Measurements from ENCODE around the gene DHCR24. TPM values are rescaled to one million over a fixed set of nuclear protein-coding genes. Genes with fewer than 3 reads are reported as not detected.

Gene DHCR24
- total RNA-seq, 1 donor from 2014 or later = 181 TPM

GRCh38 chr1:54812801-54813484, 74.1 kb downstream of the DHCR24 start:
- Mint-ChIP-seq H3K9me3 (ENCODE audit: unreplicated experiment) (no peaks in the 10 kb centered on the region), H3K27me3 (ENCODE audit: unreplicated experiment) (peaks cover 2% of the 10 kb centered on the region), H3K4me3 (ENCODE audit: unreplicated experiment) (no peak overlapping the region), H3K36me3 (ENCODE audit: low read depth, unreplicated experiment) (no peaks in the 10 kb centered on the region), H3K27ac (ENCODE audit: unreplicated experiment) (no peak overlapping the region), H3K4me1 (ENCODE audit: unreplicated experiment) (peaks cover 2% of the 10 kb centered on the region)
- DNase-seq (ENCODE audit: low spot score) = no peak
- TF ChIP-seq CTCF (IDR thresholded peaks at IDR 0.05; ENCODE audit: unreplicated experiment) = no peak

GRCh38 chr1:54811739-54812655, 75.0 kb downstream of the DHCR24 start:
- no peaks in the 10 kb centered on the region for H3K9me3 Mint-ChIP-seq (ENCODE audit: unreplicated experiment)
- no peak overlapping the region for H3K4me3 Mint-ChIP-seq (ENCODE audit: unreplicated experiment)
- no peak overlapping the region for H3K27ac Mint-ChIP-seq (ENCODE audit: unreplicated experiment)
- DNase-seq (ENCODE audit: low spot score) = no peak
- no peak for TF ChIP-seq CTCF (IDR thresholded peaks at IDR 0.05; ENCODE audit: unreplicated experiment)
- no peaks in the 10 kb centered on the region for H3K4me1 Mint-ChIP-seq (ENCODE audit: unreplicated experiment)
- no peaks in the 10 kb centered on the region for H3K36me3 Mint-ChIP-seq (ENCODE audit: low read depth, unreplicated experiment)
- peaks cover 2% of the 10 kb centered on the region for H3K27me3 Mint-ChIP-seq (ENCODE audit: unreplicated experiment)

DNA sequence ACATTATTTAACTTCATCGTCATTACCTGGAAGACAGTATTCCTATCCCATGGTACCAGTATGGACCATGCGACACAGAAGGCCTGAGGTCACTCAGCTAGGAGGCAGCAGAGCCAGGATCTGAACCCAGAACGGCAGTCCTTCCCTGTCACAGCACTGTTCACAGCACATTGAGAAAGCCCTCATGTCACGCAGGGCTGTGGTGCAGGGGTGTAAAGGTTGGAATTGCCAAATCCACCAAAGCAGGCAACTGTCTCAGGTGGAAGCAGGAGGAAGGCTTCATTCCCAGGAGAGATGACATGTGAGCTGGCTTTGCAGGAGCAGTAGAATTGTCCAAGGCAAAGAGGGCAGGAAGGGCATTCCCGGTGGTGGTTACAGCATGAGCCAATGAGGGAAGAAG, 75.9 kb downstream of the DHCR24 start:
- H3K4me1 Mint-ChIP-seq (ENCODE audit: unreplicated experiment) = no peaks in the 10 kb centered on the region
- peaks cover 4% of the 10 kb centered on the region for H3K27me3 Mint-ChIP-seq (ENCODE audit: unreplicated experiment)
- H3K36me3 Mint-ChIP-seq (ENCODE audit: low read depth, unreplicated experiment) = no peaks in the 10 kb centered on the region
- peak overlapping the region; percentile 23 for H3K4me3 Mint-ChIP-seq (ENCODE audit: unreplicated experiment)
- H3K9me3 Mint-ChIP-seq (ENCODE audit: unreplicated experiment) = no peaks in the 10 kb centered on the region
- no peak for DNase-seq (ENCODE audit: low spot score)
- no peak for TF ChIP-seq CTCF (IDR thresholded peaks at IDR 0.05; ENCODE audit: unreplicated experiment)
- H3K27ac Mint-ChIP-seq (ENCODE audit: unreplicated experiment) = no peak overlapping the region

DNA sequence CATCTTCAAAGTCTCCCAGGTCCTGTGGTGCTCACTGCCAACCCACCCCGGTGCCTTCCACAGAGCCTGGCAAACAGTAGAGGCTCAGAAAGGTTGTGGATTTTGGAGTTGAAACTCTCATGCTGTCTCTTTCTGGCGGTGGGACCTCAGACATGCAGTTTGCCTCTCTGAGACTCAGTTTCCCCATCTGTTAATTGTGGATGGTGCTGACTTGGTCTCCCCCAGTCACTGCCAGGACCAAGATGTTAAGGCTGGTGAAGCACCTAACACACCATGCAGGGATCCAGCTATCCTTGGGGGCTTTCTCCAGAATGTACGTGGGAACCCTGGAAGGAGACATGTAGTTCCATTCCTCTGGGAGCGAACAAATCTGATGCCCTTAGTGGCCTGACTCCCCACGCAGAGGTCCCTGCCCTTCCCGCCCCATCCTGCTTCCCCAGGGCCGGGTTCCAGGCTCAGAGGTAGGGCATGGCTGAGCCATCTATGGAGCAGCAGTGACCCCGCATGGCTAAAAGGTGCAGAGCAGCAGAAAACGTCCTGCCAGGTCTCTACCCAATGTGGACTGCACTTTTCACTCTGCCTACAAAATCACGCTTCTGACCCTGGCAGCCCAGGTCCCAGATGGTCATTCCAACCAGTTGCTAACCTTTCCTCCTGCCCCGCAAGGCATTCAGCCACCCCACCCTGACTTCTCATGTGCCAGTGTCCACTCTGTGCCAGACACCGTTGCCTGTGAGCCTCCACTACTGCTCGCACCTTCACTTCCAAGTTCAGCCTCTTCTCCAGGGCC, 76.6 kb downstream of the DHCR24 start:
- Mint-ChIP-seq H3K27ac (ENCODE audit: unreplicated experiment) (no peak overlapping the region), H3K36me3 (ENCODE audit: low read depth, unreplicated experiment) (no peaks in the 10 kb centered on the region)
- peak; percentile 83 for DNase-seq (ENCODE audit: low spot score)

More for the DNA sequence above, 76.6 kb downstream of the DHCR24 start:
- Mint-ChIP-seq H3K9me3 (ENCODE audit: unreplicated experiment) (no peaks in the 10 kb centered on the region), H3K4me3 (ENCODE audit: unreplicated experiment) (no peak overlapping the region), H3K4me1 (ENCODE audit: unreplicated experiment) (no peaks in the 10 kb centered on the region), H3K27me3 (ENCODE audit: unreplicated experiment) (peaks cover 4% of the 10 kb centered on the region)
- peak; percentile 25 for TF ChIP-seq CTCF (IDR thresholded peaks at IDR 0.05; ENCODE audit: unreplicated experiment)
